B cell (primary cell): ENCODE measurements around the gene MCTP1. TPM values are rescaled to one million over a fixed set of nuclear protein-coding genes. Genes with fewer than 3 reads are reported as not detected.

Source experiments
- ATAC-seq: fragments of 200-7000 bp; cut with Tn5 transposase; one replicate; pipeline ENCODE4 v1.10.0; 2021; ENCODE audit warnings: low read depth, mild to moderate bottlenecking, moderate number of reproducible peaks, moderate library complexity
- CTCF ChIA-PET: fragments of 350-600 bp; sonication (Branson Sonifier 250); formaldehyde crosslinking; loops from one replicate; lab custom pipeline; 2021; ENCODE audit warnings: antibody characterized with exemption, inconsistent platforms; lab: Charles Lee
- POLR2A ChIA-PET: fragments of 350-600 bp; sonication (Branson Sonifier 250); formaldehyde crosslinking; loops from one replicate; lab custom pipeline; 2021; ENCODE audit warnings: antibody characterized with exemption; lab: Charles Lee
- DNase-seq: peaks from one replicate; pipeline ENCODE4 v3.0.0; 2013
- H2AFZ ChIP-seq: 2 replicates; pipeline ENCODE4 v1.6.1; 2012; ENCODE audit warnings: mild to moderate bottlenecking, low read depth, low read length; ENCODE audit not compliant: insufficient read depth, poor library complexity, severe bottlenecking
- H3K27ac ChIP-seq, 2 donors: 1 replicate in 1 of 2; 2 replicates in 1 of 2; pipeline ENCODE4 v1.5.1; 2012 to 2013; ENCODE audit warnings: low read length in 2 of 2, mild to moderate bottlenecking in 2 of 2, moderate library complexity in 1 of 2
- H3K27me3 ChIP-seq, 4 experiments: fragments of 200-600 bp in 1 of 4; sonication (generic) in 1 of 4; replicated peaks in 1 of 4; 1 replicate in 2 of 4; 2 replicates in 2 of 4; pipeline versions ENCODE4 v1.6.1 to v1.7.0; 2013 to 2016; ENCODE audit warnings: low read length in 3 of 4, mild to moderate bottlenecking in 2 of 4, mixed read lengths in 1 of 4, moderate library complexity in 1 of 4; ENCODE audit not compliant: insufficient read depth in 4 of 4, control insufficient read depth in 3 of 4; ENCODE audit errors: control extremely low read depth in 1 of 4
- H3K36me3 ChIP-seq, 2 experiments: replicated peaks in 1 of 2; 1 replicate in 1 of 2; 2 replicates in 1 of 2; pipeline versions ENCODE4 v1.6.1 to v1.7.1; 2013; ENCODE audit warnings: low read length in 1 of 2; ENCODE audit not compliant: insufficient read depth in 2 of 2, control insufficient read depth in 1 of 2; ENCODE audit errors: control extremely low read depth in 1 of 2, extremely low read depth in 1 of 2
- H3K4me1 ChIP-seq, 2 donors: fragments of 200-600 bp in 1 of 2; sonication (generic) in 1 of 2; 1 replicate in 1 of 2; 2 replicates in 1 of 2; pipeline versions ENCODE4 v1.5.1 to v1.6.1; 2013 to 2017; ENCODE audit warnings: low read length in 2 of 2; ENCODE audit not compliant: control insufficient read depth in 2 of 2, insufficient read depth in 2 of 2
- H3K4me2 ChIP-seq: replicated peaks from 2 replicates; pipeline ENCODE3; 2012; ENCODE audit warnings: mild to moderate bottlenecking, low read depth, low read length; ENCODE audit not compliant: poor library complexity, severe bottlenecking
- H3K4me3 ChIP-seq, 5 experiments: fragments of 200-600 bp in 1 of 5; sonication (generic) in 1 of 5; 1 replicate in 3 of 5; 2 replicates in 2 of 5; pipeline versions ENCODE4 v1.5.1 to v1.7.0; 2011 to 2016; ENCODE audit warnings: low read length in 4 of 5, mild to moderate bottlenecking in 4 of 5, low read depth in 2 of 5, control low read depth in 1 of 5, moderate library complexity in 1 of 5; ENCODE audit not compliant: insufficient read depth in 1 of 5; ENCODE audit errors: control extremely low read depth in 1 of 5, extremely low read depth in 1 of 5
- H3K79me2 ChIP-seq: fragments of 200-600 bp; sonication (generic); one replicate; pipeline ENCODE4 v1.6.0; 2016; ENCODE audit warnings: low read length; ENCODE audit not compliant: control insufficient read depth, insufficient read depth
- H3K9ac ChIP-seq: fragments of 200-600 bp; sonication (generic); 2 replicates; pipeline ENCODE4 v1.6.1; 2017; ENCODE audit warnings: mild to moderate bottlenecking, low read length, moderate library complexity
- H3K9me3 ChIP-seq, 3 donors: one replicate each; pipeline versions ENCODE4 v1.6.1 to v1.7.1; 2013; ENCODE audit warnings: low read length in 2 of 3; ENCODE audit not compliant: control insufficient read depth in 2 of 3, insufficient read depth in 1 of 3; ENCODE audit errors: control extremely low read depth in 1 of 3
- H4K20me1 ChIP-seq: 2 replicates; pipeline ENCODE4 v1.6.0; 2012; ENCODE audit warnings: mild to moderate bottlenecking, low read length; ENCODE audit not compliant: insufficient read depth, control insufficient read depth, poor library complexity, severe bottlenecking
- H3K27ac Mint-ChIP-seq: one replicate; pipeline ENCODE4 v1.8.0; 2021; ENCODE audit warnings: mixed read lengths
- H3K27me3 Mint-ChIP-seq: one replicate; pipeline ENCODE4 v1.8.0; 2021; ENCODE audit warnings: mixed read lengths
- H3K4me1 Mint-ChIP-seq: one replicate; pipeline ENCODE4 v1.8.0; 2021; ENCODE audit warnings: mixed read lengths
- H3K4me3 Mint-ChIP-seq: one replicate; pipeline ENCODE4 v1.8.0; 2021; ENCODE audit warnings: mixed read lengths
- H3K9me3 Mint-ChIP-seq: one replicate; pipeline ENCODE4 v1.8.0; 2022; ENCODE audit warnings: mixed read lengths; ENCODE audit not compliant: insufficient read depth
- EZH2 ChIP-seq: IDR thresholded peaks from 2 replicates; pipeline ENCODE4 v1.6.1; 2012; ENCODE audit warnings: borderline replicate concordance, low read depth, mild to moderate bottlenecking, moderate library complexity, low read length; ENCODE audit not compliant: insufficient read depth, poor library complexity, severe bottlenecking
- WGBS: methylation state at CpG from one replicate; pipeline ENCODE4 v1.1.5; 2013; ENCODE audit warnings: missing lambda C conversion rate; ENCODE audit not compliant: insufficient coverage; 5-methylcytosine and 5-hydroxymethylcytosine counted together
- intact Hi-C: fragments of 100-400 bp; cut with micrococcal nuclease; formaldehyde crosslinking; loops from one replicate; pipeline ENCODE4 v1.10.0; 2022
- polyA plus RNA-seq: library from polyadenylated mRNA; depleted of rRNA; stranded (reverse); fragments of >200 nt; gene quantifications from 2 replicates; pipeline ENCODE4 v1.2.3, GENCODE V29; 2012
- total RNA-seq, 2 donors: library from RNA; stranded (reverse); fragments of 120-200 nt in 1 of 2; gene quantifications; 1 replicate in 1 of 2; 2 replicates in 1 of 2; pipeline versions ENCODE4 v1.2.3 to v1.2.4, GENCODE V29; 2013 to 2022
- TF ChIP-seq, protein P1 (sequence below): fragments of 200-600 bp; IDR thresholded peaks from one replicate; pipeline ENCODE4 v1.8.0; 2022; ENCODE audit warnings: antibody characterized with exemption, mild to moderate bottlenecking

The MCTP1 gene
- total and polyA plus RNA-seq, 2 donors (not counting 1 experiment from before 2014, with no cell fraction given) = 0.42 to 2.5 TPM

DNA sequence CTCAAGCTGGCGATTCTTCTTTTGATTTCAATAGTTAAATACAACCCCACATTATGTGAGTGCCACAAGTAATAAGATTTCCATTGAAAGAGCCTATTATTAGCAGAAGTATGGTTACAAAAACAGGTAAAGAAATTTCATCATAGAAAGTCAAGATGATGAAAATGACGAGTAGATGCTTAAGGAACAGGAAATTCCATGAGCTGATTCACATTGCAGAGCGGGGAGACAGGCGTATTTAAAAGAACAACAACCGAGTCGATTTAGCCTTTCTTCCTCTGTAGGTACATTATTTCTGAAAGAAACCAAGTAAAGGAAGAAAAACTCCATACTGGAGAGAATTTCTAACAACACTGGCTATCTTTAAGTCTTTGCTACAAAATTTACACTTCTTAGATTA, 356.0 kb downstream of the MCTP1 start:
- H3K4me3 Mint-ChIP-seq = no peak overlapping the region
- no peak overlapping the region for H3K4me2 ChIP-seq
- intact Hi-C loops = no loop called here
- ATAC-seq (no peak), DNase-seq (no peak)
- TF ChIP-seq EZH2 = no peak
- TF ChIP-seq, protein P1, sequence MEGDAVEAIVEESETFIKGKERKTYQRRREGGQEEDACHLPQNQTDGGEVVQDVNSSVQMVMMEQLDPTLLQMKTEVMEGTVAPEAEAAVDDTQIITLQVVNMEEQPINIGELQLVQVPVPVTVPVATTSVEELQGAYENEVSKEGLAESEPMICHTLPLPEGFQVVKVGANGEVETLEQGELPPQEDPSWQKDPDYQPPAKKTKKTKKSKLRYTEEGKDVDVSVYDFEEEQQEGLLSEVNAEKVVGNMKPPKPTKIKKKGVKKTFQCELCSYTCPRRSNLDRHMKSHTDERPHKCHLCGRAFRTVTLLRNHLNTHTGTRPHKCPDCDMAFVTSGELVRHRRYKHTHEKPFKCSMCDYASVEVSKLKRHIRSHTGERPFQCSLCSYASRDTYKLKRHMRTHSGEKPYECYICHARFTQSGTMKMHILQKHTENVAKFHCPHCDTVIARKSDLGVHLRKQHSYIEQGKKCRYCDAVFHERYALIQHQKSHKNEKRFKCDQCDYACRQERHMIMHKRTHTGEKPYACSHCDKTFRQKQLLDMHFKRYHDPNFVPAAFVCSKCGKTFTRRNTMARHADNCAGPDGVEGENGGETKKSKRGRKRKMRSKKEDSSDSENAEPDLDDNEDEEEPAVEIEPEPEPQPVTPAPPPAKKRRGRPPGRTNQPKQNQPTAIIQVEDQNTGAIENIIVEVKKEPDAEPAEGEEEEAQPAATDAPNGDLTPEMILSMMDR = no peak
- CTCF ChIA-PET = no interaction called here
- H3K9me3 ChIP-seq = no peaks in the 10 kb centered on the region
- H3K27ac ChIP-seq = no peak overlapping the region
- no peaks in the 10 kb centered on the region for H3K36me3 ChIP-seq
- POLR2A ChIA-PET = no interaction called here
- no peak overlapping the region for H2AFZ ChIP-seq
- 93% methylated on average over 3 of the region's 6 CpGs for WGBS
- H3K4me1 ChIP-seq = no peaks in the 10 kb centered on the region
- no peaks in the 10 kb centered on the region for H3K27me3 ChIP-seq
- no peak overlapping the region for H3K4me3 ChIP-seq
- H3K4me1 Mint-ChIP-seq = no peaks in the 10 kb centered on the region
- no peak overlapping the region for H3K27ac Mint-ChIP-seq
- H4K20me1 ChIP-seq = no peaks in the 10 kb centered on the region
- H3K9ac ChIP-seq = no peak overlapping the region
- H3K9me3 Mint-ChIP-seq = no peaks in the 10 kb centered on the region
- H3K27me3 Mint-ChIP-seq = no peaks in the 10 kb centered on the region
- H3K79me2 ChIP-seq = no peaks in the 10 kb centered on the region

DNA sequence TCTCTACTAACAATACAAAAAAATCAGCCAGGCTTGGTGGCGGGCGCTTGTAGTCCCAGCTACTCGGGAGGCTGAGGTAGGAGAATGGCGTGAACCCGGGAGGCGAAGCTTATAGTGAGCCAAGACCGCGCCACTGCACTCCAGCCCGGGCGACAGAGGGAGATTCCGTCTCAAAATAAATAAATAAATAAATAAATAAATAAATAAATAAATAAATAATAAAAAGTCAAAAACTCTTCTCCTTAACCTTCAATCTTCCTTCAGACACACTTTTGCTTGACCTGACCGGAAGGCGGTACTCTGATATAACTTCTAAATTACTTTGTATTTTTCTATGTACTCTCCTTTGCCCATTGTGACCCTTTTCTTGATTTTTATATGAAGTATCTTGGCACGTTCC, 364.3 kb downstream of the MCTP1 start:
- Histone ChIP-seq H3K27ac (no peak overlapping the region), H3K4me2 (no peak overlapping the region), H3K79me2 (no peaks in the 10 kb centered on the region), H3K9me3 (no peaks in the 10 kb centered on the region), H3K4me1 (no peaks in the 10 kb centered on the region), H3K36me3 (no peaks in the 10 kb centered on the region), H3K4me3 (no peak overlapping the region), H4K20me1 (no peaks in the 10 kb centered on the region), H3K27me3 (no peaks in the 10 kb centered on the region), H2AFZ (no peak overlapping the region), H3K9ac (no peak overlapping the region)
- POLR2A ChIA-PET = no interaction called here
- peaks cover 3% of the 10 kb centered on the region for H3K27me3 Mint-ChIP-seq
- H3K9me3 Mint-ChIP-seq = no peaks in the 10 kb centered on the region
- WGBS = 100% methylated on average over 2 of the region's 14 CpGs
- no peak for DNase-seq
- H3K4me1 Mint-ChIP-seq = no peaks in the 10 kb centered on the region
- ATAC-seq = no peak
- intact Hi-C loops = no loop called here
- H3K4me3 Mint-ChIP-seq = no peak overlapping the region
- TF ChIP-seq EZH2 = no peak
- TF ChIP-seq, protein P1 = no peak
- no peak overlapping the region for H3K27ac Mint-ChIP-seq
- CTCF ChIA-PET = no interaction called here
